Spleen (tissue), 7 donors: Measurements from ENCODE around the gene ABCA4.

Source experiments
- CTCF ChIP-seq, 11 experiments: fragments of 200-600 bp in 7 of 11; fragments of 450-650 bp in 4 of 11; sonication (generic) in 4 of 11; IDR thresholded peaks in 8 of 11; conservative IDR thresholded peaks in 3 of 11; 1 replicate in 7 of 11; 2 replicates in 4 of 11; pipeline versions ENCODE4 v1.4.0 to v1.8.0; 2016 to 2021; ENCODE audit warnings: antibody characterized with exemption in 11 of 11, inconsistent platforms in 4 of 11, mild to moderate bottlenecking in 1 of 11
- POLR2A ChIP-seq, 3 donors: fragments of 450-650 bp; IDR thresholded peaks; one replicate each; pipeline ENCODE4 v1.5.1; 2017; ENCODE audit warnings: antibody characterized with exemption in 3 of 3, mild to moderate bottlenecking in 1 of 3
- POLR2AphosphoS5 ChIP-seq, 3 donors: sonication (generic); formaldehyde crosslinking; IDR thresholded peaks; one replicate each; pipeline ENCODE4 v1.5.1; 2017; ENCODE audit warnings: antibody characterized with exemption in 3 of 3
- donor health status: DM: no; HTN: no; CAD: no; lungs with moderate emphysema.
- donor health status: DM: no; HTN: no; CAD: no.
- donor health status: DM: no; HTN: no; CAD: no.

GRCh38 chr1:94132111-94132510, 11.2 kb upstream of the ABCA4 start:
- TF ChIP-seq POLR2A (IDR thresholded peaks at IDR 0.05) (no peak), CTCF (IDR thresholded peaks at IDR 0.05 in 8 of 11, conservative IDR thresholded peaks at IDR 0.05 in 3 of 11) (no peak), POLR2AphosphoS5 (IDR thresholded peaks at IDR 0.05) (no peak)
